ENCODE data around the gene NANOS3. TPM values are rescaled to one million over a fixed set of nuclear protein-coding genes. Genes with fewer than 3 reads are reported as not detected.

The NANOS3 gene
- total RNA-seq, 1 donor from 2014 or later = 2.9 TPM

DNA sequence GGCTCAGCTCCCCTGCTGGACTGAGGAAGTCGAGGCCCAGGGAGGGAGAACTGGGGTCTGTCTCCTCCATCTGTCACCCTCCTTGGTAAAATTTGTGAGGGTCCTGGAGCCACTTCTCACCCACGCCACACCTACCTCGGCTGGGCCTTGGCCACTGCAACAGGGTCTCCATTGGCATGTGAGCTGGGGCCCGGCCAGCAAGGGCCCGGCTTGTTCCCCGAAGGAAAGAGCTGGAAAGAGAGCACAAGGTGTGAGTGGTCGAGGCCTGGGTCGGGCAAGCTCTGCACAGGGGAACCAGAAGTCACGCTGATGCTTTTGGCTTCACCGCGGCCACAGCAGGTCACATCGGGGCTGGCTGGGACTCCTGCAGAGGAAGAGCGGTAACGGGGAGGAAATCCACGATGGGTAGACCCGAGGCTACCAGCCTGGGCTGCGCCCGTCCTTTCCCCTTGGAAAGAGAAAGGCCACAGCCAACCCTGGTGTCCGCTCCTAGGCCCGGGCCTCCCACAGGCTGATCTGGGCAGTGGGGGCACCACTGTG is 9.0 kb downstream of the NANOS3 start:
- H3K27me3 ChIP-seq (ENCODE audit: insufficient read depth, low read length) = peaks cover 2% of the 10 kb centered on the region
- no peaks in the 10 kb centered on the region for H3K9me3 ChIP-seq (ENCODE audit: insufficient read depth, low read depth, low read length)
- Mint-ChIP-seq H3K27me3 (ENCODE audit: low read depth, unreplicated experiment) (peaks cover 11% of the 10 kb centered on the region), H3K27ac (ENCODE audit: unreplicated experiment) (no peak overlapping the region), H3K9me3 (ENCODE audit: unreplicated experiment) (no peaks in the 10 kb centered on the region), H3K36me3 (ENCODE audit: low read depth, unreplicated experiment) (peaks cover 1% of the 10 kb centered on the region), H3K4me1 (ENCODE audit: low read depth, unreplicated experiment) (peaks cover 11% of the 10 kb centered on the region), H3K4me3 (ENCODE audit: unreplicated experiment) (no peak overlapping the region)
- H2AFZ ChIP-seq (ENCODE audit: low read depth, low read length) = no peak overlapping the region
- no peaks in the 10 kb centered on the region for H3K36me3 ChIP-seq (ENCODE audit: insufficient read depth, low read length)
- H3K4me2 ChIP-seq (ENCODE audit: low read length) = no peak overlapping the region
- H4K20me1 ChIP-seq (ENCODE audit: insufficient read depth, low read length) = no peaks in the 10 kb centered on the region
- FAIRE-seq = no peak
- no peaks in the 10 kb centered on the region for H3K79me2 ChIP-seq (ENCODE audit: insufficient read depth, low read length)
- H3K9ac ChIP-seq (ENCODE audit: low read length) = no peak overlapping the region
- H3K4me1 ChIP-seq (ENCODE audit: insufficient read depth, low read length) = peaks cover 17% of the 10 kb centered on the region
- no peak for DNase-seq (ENCODE audit: low read depth)
- no peak overlapping the region for H3K27ac ChIP-seq (ENCODE audit: low read depth, low read length)
- no peak overlapping the region for H3K4me3 ChIP-seq (ENCODE audit: insufficient read depth, low read depth, low read length)
- TF ChIP-seq, protein P1, sequence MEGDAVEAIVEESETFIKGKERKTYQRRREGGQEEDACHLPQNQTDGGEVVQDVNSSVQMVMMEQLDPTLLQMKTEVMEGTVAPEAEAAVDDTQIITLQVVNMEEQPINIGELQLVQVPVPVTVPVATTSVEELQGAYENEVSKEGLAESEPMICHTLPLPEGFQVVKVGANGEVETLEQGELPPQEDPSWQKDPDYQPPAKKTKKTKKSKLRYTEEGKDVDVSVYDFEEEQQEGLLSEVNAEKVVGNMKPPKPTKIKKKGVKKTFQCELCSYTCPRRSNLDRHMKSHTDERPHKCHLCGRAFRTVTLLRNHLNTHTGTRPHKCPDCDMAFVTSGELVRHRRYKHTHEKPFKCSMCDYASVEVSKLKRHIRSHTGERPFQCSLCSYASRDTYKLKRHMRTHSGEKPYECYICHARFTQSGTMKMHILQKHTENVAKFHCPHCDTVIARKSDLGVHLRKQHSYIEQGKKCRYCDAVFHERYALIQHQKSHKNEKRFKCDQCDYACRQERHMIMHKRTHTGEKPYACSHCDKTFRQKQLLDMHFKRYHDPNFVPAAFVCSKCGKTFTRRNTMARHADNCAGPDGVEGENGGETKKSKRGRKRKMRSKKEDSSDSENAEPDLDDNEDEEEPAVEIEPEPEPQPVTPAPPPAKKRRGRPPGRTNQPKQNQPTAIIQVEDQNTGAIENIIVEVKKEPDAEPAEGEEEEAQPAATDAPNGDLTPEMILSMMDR (IDR thresholded peaks at IDR 0.05; ENCODE audit: insufficient read depth, low read depth, low read length) = no peak
- no peak for TF ChIP-seq EZH2 (IDR thresholded peaks at IDR 0.05; ENCODE audit: insufficient read depth, low read length)

DNA sequence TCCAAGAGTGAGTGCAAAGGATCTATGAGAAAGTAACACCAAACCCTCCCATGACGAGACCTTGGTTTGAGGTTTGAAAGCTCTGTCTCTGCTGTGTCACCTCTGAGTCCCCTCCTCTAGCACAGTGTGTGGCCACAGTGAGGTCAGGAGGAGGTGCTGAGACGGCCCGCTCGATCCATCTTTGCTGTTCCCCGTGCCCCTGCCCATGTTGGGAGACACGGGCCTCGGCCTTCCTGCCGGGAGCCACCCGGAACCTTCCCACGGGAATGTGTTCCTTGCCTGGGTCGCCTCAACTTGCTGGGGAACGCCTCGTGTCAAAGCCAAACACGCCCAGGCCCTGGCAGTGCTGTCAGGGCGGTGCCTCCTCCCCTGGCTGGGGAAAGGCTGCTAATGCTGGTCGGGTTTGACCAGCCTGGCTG is 10.1 kb downstream of the NANOS3 start:
- Histone ChIP-seq H3K9me3 (ENCODE audit: insufficient read depth, low read depth, low read length) (no peaks in the 10 kb centered on the region), H3K27ac (ENCODE audit: low read depth, low read length) (no peak overlapping the region), H3K36me3 (ENCODE audit: insufficient read depth, low read length) (no peaks in the 10 kb centered on the region), H3K4me3 (ENCODE audit: insufficient read depth, low read depth, low read length) (no peak overlapping the region), H3K4me2 (ENCODE audit: low read length) (no peak overlapping the region), H3K79me2 (ENCODE audit: insufficient read depth, low read length) (no peaks in the 10 kb centered on the region), H4K20me1 (ENCODE audit: insufficient read depth, low read length) (no peaks in the 10 kb centered on the region), H2AFZ (ENCODE audit: low read depth, low read length) (no peak overlapping the region), H3K27me3 (ENCODE audit: insufficient read depth, low read length) (peaks cover 2% of the 10 kb centered on the region), H3K9ac (ENCODE audit: low read length) (no peak overlapping the region), H3K4me1 (ENCODE audit: insufficient read depth, low read length) (peaks cover 6% of the 10 kb centered on the region)
- Mint-ChIP-seq H3K4me1 (ENCODE audit: low read depth, unreplicated experiment) (peaks cover 3% of the 10 kb centered on the region), H3K36me3 (ENCODE audit: low read depth, unreplicated experiment) (peaks cover 1% of the 10 kb centered on the region), H3K9me3 (ENCODE audit: unreplicated experiment) (no peaks in the 10 kb centered on the region), H3K27ac (ENCODE audit: unreplicated experiment) (no peak overlapping the region), H3K27me3 (ENCODE audit: low read depth, unreplicated experiment) (peaks cover 11% of the 10 kb centered on the region), H3K4me3 (ENCODE audit: unreplicated experiment) (no peak overlapping the region)
- no peak for FAIRE-seq
- TF ChIP-seq EZH2 (IDR thresholded peaks at IDR 0.05; ENCODE audit: insufficient read depth, low read length) = no peak
- TF ChIP-seq, protein P1 (IDR thresholded peaks at IDR 0.05; ENCODE audit: insufficient read depth, low read depth, low read length) = no peak
- DNase-seq (ENCODE audit: low read depth) = no peak

DNA sequence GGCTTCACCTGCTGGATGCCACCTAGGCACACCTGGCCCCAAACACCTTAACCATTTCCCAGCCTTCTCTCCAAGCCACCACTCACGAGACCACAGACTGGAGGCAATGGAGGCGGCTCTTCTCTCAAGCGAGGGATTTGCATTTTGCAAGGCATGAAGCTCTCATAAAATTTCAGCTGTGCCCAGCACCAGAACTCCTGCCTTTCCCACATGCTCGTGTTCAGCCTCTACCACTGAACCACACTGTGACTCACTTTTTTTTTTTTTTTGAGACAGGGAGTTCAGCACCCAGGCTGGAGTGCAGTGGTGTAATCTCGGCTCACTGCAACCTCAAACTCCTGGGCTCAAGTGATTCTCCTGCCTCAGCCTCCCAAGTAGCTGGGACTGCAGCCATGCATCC is 10.6 kb downstream of the NANOS3 start:
- Histone ChIP-seq H2AFZ (ENCODE audit: low read depth, low read length) (no peak overlapping the region), H3K9ac (ENCODE audit: low read length) (no peak overlapping the region), H3K79me2 (ENCODE audit: insufficient read depth, low read length) (no peaks in the 10 kb centered on the region), H3K4me3 (ENCODE audit: insufficient read depth, low read depth, low read length) (no peak overlapping the region), H3K4me2 (ENCODE audit: low read length) (no peak overlapping the region), H3K27me3 (ENCODE audit: insufficient read depth, low read length) (peaks cover 2% of the 10 kb centered on the region), H3K36me3 (ENCODE audit: insufficient read depth, low read length) (no peaks in the 10 kb centered on the region), H3K4me1 (ENCODE audit: insufficient read depth, low read length) (peaks cover under 1% of the 10 kb centered on the region), H3K9me3 (ENCODE audit: insufficient read depth, low read depth, low read length) (no peaks in the 10 kb centered on the region), H4K20me1 (ENCODE audit: insufficient read depth, low read length) (no peaks in the 10 kb centered on the region), H3K27ac (ENCODE audit: low read depth, low read length) (no peak overlapping the region)
- FAIRE-seq = no peak
- TF ChIP-seq, protein P1 (IDR thresholded peaks at IDR 0.05; ENCODE audit: insufficient read depth, low read depth, low read length) = no peak
- no peak for TF ChIP-seq EZH2 (IDR thresholded peaks at IDR 0.05; ENCODE audit: insufficient read depth, low read length)
- H3K36me3 Mint-ChIP-seq (ENCODE audit: low read depth, unreplicated experiment) = peaks cover 1% of the 10 kb centered on the region
- no peaks in the 10 kb centered on the region for H3K9me3 Mint-ChIP-seq (ENCODE audit: unreplicated experiment)
- H3K27me3 Mint-ChIP-seq (ENCODE audit: low read depth, unreplicated experiment) = peaks cover 11% of the 10 kb centered on the region
- no peak overlapping the region for H3K27ac Mint-ChIP-seq (ENCODE audit: unreplicated experiment)
- no peaks in the 10 kb centered on the region for H3K4me1 Mint-ChIP-seq (ENCODE audit: low read depth, unreplicated experiment)
- DNase-seq (ENCODE audit: low read depth) = no peak
- no peak overlapping the region for H3K4me3 Mint-ChIP-seq (ENCODE audit: unreplicated experiment)
